Panc1 (cell line): Measurements from ENCODE around the gene CPLANE1. TPM values are rescaled to one million over a fixed set of nuclear protein-coding genes. Genes with fewer than 3 reads are reported as not detected.

Source experiments
- ATAC-seq: fragments of 200-7000 bp; cut with Tn5 transposase; 2 replicates; pipeline ENCODE4 v1.9.1; 2020; ENCODE audit warnings: mild to moderate bottlenecking, moderate library complexity
- BruUV-seq: library from RNA; stranded (reverse); fragments of 400-500 nt; replicated peaks from 2 replicates; lab custom pipeline; 2021; lab: Mats Ljungman, UMichigan
- CTCF ChIA-PET: fragments of 300-600 bp; sonication (Branson Sonifier 250); formaldehyde crosslinking; loops from one replicate; lab custom pipeline; 2022; ENCODE audit warnings: antibody characterized with exemption; lab: Charles Lee
- POLR2A ChIA-PET: fragments of 300-600 bp; sonication (Branson Sonifier 250); formaldehyde crosslinking; loops from one replicate; lab custom pipeline; 2022; ENCODE audit warnings: antibody characterized with exemption; lab: Charles Lee
- DNase-seq: peaks from one replicate; pipeline ENCODE4 v3.0.0-alpha.2; 2010; ENCODE audit warnings: low read depth, low spot score
- H3K27ac ChIP-seq: 2 replicates; pipeline ENCODE4 v1.5.1; 2011; ENCODE audit warnings: mild to moderate bottlenecking, low read length, inconsistent platforms
- H3K27me3 ChIP-seq: fragments of 200-500 bp; sonication (Bioruptor generic); 2 replicates; pipeline ENCODE4 v1.6.0; 2014; ENCODE audit warnings: low read length, inconsistent platforms; ENCODE audit not compliant: control insufficient read depth, insufficient read depth
- H3K36me3 ChIP-seq: fragments of 200-500 bp; sonication (Bioruptor generic); 2 replicates; pipeline ENCODE4 v1.5.1; 2014; ENCODE audit warnings: inconsistent platforms, mild to moderate bottlenecking, low read length, moderate library complexity; ENCODE audit not compliant: control insufficient read depth, insufficient read depth
- H3K4me1 ChIP-seq: 2 replicates; pipeline ENCODE4 v1.5.1; 2011; ENCODE audit warnings: inconsistent platforms, mild to moderate bottlenecking, low read length, moderate library complexity; ENCODE audit not compliant: control insufficient read depth, insufficient read depth
- H3K4me3 ChIP-seq, 2 experiments: 2 replicates each; pipeline ENCODE4 v1.5.1; 2011 to 2012; ENCODE audit warnings: low read depth in 2 of 2, low read length in 2 of 2, mild to moderate bottlenecking in 2 of 2, inconsistent platforms in 1 of 2, moderate library complexity in 1 of 2
- H3K9me3 ChIP-seq: fragments of 200-500 bp; sonication (Bioruptor generic); 2 replicates; pipeline ENCODE4 v1.5.1; 2014; ENCODE audit warnings: low read depth, mild to moderate bottlenecking, inconsistent platforms, low read length, moderate library complexity; ENCODE audit not compliant: control insufficient read depth, insufficient read depth
- POLR2AphosphoS5 ChIP-seq: IDR thresholded peaks from 2 replicates; pipeline ENCODE4 v1.6.1; 2012; ENCODE audit warnings: mild to moderate bottlenecking, low read depth, low read length, moderate library complexity
- SIN3A ChIP-seq: IDR thresholded peaks from 2 replicates; pipeline ENCODE4 v1.6.1; 2012; ENCODE audit warnings: low read depth, mild to moderate bottlenecking, low read length, moderate library complexity, borderline replicate concordance; ENCODE audit not compliant: insufficient read depth
- TCF7L2 ChIP-seq: IDR thresholded peaks from 2 replicates; pipeline ENCODE4 v1.6.1; 2011; ENCODE audit warnings: mild to moderate bottlenecking, low read depth, low read length, inconsistent platforms
- in situ Hi-C: cut with HindIII; loops from 2 replicates; pipeline ENCODE4 v1.10.0; 2016; ENCODE audit warnings: low sequenced_read_pairs, low pct_unique_long_range_greater_than_20kb
- intact Hi-C: fragments of 100-400 bp; cut with micrococcal nuclease; formaldehyde crosslinking; loops from one replicate; pipeline ENCODE4 v1.10.0; 2022; ENCODE audit not compliant: unreplicated experiment
- total RNA-seq: library from RNA; stranded (reverse); gene quantifications from one replicate; pipeline ENCODE4 v1.2.1, GENCODE V29; 2021; ENCODE audit not compliant: unreplicated experiment
- TF ChIP-seq, protein P1 (sequence below): fragments of 450-650 bp; IDR thresholded peaks from 2 replicates; pipeline ENCODE4 v1.5.1; 2017; ENCODE audit warnings: mild to moderate bottlenecking
- TF ChIP-seq, protein P2 (sequence below), 2 experiments: IDR thresholded peaks; 2 replicates each; pipeline ENCODE4 v1.6.1; 2011 to 2012; ENCODE audit warnings: low read depth in 2 of 2, control low read depth in 1 of 2, low read length in 1 of 2, mild to moderate bottlenecking in 1 of 2, moderate library complexity in 1 of 2; ENCODE audit not compliant: insufficient read depth in 1 of 2

CPLANE1 gene
- total RNA-seq, 1 experiment from 2014 or later: 18.1 TPM

DNA sequence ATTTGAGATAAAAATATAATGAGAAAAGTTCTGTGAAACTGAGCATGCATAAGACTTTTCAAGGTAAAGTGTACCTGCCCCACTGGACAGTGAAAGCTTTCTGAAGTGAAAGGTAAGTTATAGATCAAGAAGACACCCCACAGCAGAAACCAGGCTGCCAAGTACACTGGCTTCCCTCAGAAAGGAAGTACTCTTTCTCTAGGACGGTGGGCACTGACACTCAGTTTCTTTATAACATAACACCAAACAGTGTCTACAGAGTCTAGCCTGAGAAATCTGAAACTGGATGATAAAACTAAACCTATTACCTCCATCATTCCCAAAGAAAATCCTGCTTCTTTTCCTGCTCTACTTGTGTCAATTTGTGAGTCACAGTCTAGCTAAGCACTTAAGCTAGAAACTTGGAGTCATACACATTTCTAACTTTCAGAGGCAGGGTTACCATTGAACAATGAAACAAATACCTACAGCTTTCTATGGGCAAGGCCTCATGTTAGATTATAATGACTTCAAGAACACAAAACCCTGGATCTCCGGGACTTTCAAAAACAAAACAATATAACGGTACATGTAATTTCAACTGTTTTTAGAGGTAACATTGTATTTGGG is 136.7 kb downstream of the CPLANE1 start:
- DNase-seq (no peak), ATAC-seq (no peak)
- H3K27ac ChIP-seq: no peak overlapping the region
- intact Hi-C loops: no loop called here
- no peaks in the 10 kb centered on the region for H3K4me1 ChIP-seq
- POLR2A ChIA-PET: no interaction called here
- H3K4me3 ChIP-seq: no peak overlapping the region
- CTCF ChIA-PET: no interaction called here
- BruUV-seq: no TSS peak
- TF ChIP-seq POLR2AphosphoS5 (no peak), TCF7L2 (no peak), SIN3A (no peak)
- TF ChIP-seq, protein P1, sequence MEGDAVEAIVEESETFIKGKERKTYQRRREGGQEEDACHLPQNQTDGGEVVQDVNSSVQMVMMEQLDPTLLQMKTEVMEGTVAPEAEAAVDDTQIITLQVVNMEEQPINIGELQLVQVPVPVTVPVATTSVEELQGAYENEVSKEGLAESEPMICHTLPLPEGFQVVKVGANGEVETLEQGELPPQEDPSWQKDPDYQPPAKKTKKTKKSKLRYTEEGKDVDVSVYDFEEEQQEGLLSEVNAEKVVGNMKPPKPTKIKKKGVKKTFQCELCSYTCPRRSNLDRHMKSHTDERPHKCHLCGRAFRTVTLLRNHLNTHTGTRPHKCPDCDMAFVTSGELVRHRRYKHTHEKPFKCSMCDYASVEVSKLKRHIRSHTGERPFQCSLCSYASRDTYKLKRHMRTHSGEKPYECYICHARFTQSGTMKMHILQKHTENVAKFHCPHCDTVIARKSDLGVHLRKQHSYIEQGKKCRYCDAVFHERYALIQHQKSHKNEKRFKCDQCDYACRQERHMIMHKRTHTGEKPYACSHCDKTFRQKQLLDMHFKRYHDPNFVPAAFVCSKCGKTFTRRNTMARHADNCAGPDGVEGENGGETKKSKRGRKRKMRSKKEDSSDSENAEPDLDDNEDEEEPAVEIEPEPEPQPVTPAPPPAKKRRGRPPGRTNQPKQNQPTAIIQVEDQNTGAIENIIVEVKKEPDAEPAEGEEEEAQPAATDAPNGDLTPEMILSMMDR: no peak
- TF ChIP-seq, protein P2, sequence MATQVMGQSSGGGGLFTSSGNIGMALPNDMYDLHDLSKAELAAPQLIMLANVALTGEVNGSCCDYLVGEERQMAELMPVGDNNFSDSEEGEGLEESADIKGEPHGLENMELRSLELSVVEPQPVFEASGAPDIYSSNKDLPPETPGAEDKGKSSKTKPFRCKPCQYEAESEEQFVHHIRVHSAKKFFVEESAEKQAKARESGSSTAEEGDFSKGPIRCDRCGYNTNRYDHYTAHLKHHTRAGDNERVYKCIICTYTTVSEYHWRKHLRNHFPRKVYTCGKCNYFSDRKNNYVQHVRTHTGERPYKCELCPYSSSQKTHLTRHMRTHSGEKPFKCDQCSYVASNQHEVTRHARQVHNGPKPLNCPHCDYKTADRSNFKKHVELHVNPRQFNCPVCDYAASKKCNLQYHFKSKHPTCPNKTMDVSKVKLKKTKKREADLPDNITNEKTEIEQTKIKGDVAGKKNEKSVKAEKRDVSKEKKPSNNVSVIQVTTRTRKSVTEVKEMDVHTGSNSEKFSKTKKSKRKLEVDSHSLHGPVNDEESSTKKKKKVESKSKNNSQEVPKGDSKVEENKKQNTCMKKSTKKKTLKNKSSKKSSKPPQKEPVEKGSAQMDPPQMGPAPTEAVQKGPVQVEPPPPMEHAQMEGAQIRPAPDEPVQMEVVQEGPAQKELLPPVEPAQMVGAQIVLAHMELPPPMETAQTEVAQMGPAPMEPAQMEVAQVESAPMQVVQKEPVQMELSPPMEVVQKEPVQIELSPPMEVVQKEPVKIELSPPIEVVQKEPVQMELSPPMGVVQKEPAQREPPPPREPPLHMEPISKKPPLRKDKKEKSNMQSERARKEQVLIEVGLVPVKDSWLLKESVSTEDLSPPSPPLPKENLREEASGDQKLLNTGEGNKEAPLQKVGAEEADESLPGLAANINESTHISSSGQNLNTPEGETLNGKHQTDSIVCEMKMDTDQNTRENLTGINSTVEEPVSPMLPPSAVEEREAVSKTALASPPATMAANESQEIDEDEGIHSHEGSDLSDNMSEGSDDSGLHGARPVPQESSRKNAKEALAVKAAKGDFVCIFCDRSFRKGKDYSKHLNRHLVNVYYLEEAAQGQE (IDR thresholded peaks at IDR 0.05; ENCODE audit: insufficient read depth in 1 of 2, low read depth in 2 of 2, low read length in 1 of 2): no peak
- in situ Hi-C loops: no loop called here
- H3K36me3 ChIP-seq: 0 out of 2 replicates have a peak, but pooled peaks cover 2% of the 10 kb centered on the region
- no peaks in the 10 kb centered on the region for H3K9me3 ChIP-seq
- no peaks in the 10 kb centered on the region for H3K27me3 ChIP-seq

DNA sequence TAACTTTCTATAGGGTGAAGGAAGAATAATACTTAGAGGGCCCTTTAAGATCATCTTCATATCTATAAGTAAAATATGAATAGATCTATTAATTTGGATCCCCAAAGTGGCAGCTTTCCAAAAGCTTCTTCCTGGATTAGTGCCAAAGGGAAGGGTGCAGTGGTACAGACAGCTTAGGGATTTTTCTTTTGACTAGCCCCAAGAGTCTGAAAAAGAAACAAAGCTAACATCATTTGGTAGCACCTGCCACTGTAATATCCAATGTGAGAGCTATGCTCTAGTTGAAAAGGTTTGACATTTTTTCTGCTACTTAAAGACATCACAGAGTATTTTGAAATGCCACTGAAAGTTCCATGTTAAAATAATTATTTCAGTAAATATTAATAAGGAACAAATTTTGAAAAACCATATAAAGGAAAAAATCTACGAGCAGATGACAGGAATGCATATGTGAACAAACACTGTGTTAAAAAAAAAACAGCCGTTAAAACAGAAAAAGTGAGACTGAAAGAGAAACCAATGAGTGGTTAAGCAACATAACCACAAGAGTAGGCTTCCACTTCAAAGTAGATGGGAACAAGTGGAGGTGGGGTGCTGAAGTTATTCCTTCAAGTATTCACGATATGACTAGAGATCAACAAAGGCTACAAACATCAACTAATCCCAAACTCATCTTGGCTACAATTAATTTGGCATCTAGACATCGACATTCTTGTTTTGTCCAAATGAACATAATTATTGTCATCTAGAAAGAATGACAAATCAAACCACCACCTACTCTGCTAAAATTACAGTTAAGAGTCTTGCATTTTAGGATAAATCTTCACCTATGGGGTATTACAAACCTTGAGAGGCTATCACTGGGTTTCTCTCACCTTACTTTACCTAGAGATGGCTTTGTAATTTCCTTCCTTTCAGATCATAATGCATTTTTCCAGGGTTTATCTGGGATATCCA is 137.5 kb downstream of the CPLANE1 start:
- in situ Hi-C loops (no loop called here), intact Hi-C loops (no loop called here)
- H3K27ac ChIP-seq: no peak overlapping the region
- no TSS peak for BruUV-seq
- TF ChIP-seq TCF7L2 (no peak), SIN3A (no peak), POLR2AphosphoS5 (no peak)
- TF ChIP-seq, protein P2 (IDR thresholded peaks at IDR 0.05; ENCODE audit: insufficient read depth in 1 of 2, low read depth in 2 of 2, low read length in 1 of 2): no peak
- TF ChIP-seq, protein P1: no peak
- no peak overlapping the region for H3K4me3 ChIP-seq
- no peaks in the 10 kb centered on the region for H3K27me3 ChIP-seq
- no peaks in the 10 kb centered on the region for H3K4me1 ChIP-seq
- ATAC-seq: no peak
- no peak for DNase-seq
- 0 out of 2 replicates have a peak, but pooled peaks cover 2% of the 10 kb centered on the region for H3K36me3 ChIP-seq
- POLR2A ChIA-PET: no interaction called here
- CTCF ChIA-PET: no interaction called here
- H3K9me3 ChIP-seq: no peaks in the 10 kb centered on the region
